Lung (tissue), 12 donors: Measurements from ENCODE around the gene PGM2L1. TPM values are rescaled to one million over a fixed set of nuclear protein-coding genes. Genes with fewer than 3 reads are reported as not detected.

Experiments
- ATAC-seq: fragments of 200-7000 bp; cut with Tn5 transposase; one replicate; pipeline ENCODE4 v1.9.1; 2020; ENCODE audit warnings: moderate number of reproducible peaks; ENCODE audit not compliant: insufficient read depth, low FRiP score
- DNase-seq, 3 donors: peaks; one replicate each; pipeline ENCODE4 v3.0.0-alpha.2; 2013 to 2017
- H3K27ac ChIP-seq, 2 donors: one replicate each; pipeline ENCODE4 v1.5.1; 2013; ENCODE audit warnings: mild to moderate bottlenecking in 2 of 2, moderate library complexity in 2 of 2, control low read depth in 1 of 2, inconsistent platforms in 1 of 2, low read depth in 1 of 2, low read length in 1 of 2
- H3K27me3 ChIP-seq, 3 donors: one replicate each; pipeline ENCODE4 v1.5.1; 2013; ENCODE audit warnings: low read length in 2 of 3; ENCODE audit not compliant: control insufficient read depth in 3 of 3, insufficient read depth in 3 of 3
- H3K36me3 ChIP-seq, 4 donors: one replicate each; pipeline ENCODE4 v1.5.1; 2013; ENCODE audit warnings: low read length in 4 of 4, mild to moderate bottlenecking in 1 of 4, moderate library complexity in 1 of 4; ENCODE audit not compliant: control insufficient read depth in 4 of 4, insufficient read depth in 4 of 4
- H3K4me1 ChIP-seq, 5 donors: one replicate each; pipeline ENCODE4 v1.5.1; 2013; ENCODE audit warnings: low read length in 5 of 5, mild to moderate bottlenecking in 2 of 5, moderate library complexity in 1 of 5; ENCODE audit not compliant: control insufficient read depth in 5 of 5, insufficient read depth in 5 of 5
- H3K4me3 ChIP-seq: one replicate; pipeline ENCODE4 v1.5.1; 2013; ENCODE audit warnings: mild to moderate bottlenecking, control low read depth, moderate library complexity
- H3K9ac ChIP-seq, 2 donors: one replicate each; pipeline ENCODE4 v1.5.1; 2013; ENCODE audit warnings: low read length in 2 of 2, control low read depth in 1 of 2; ENCODE audit not compliant: insufficient read depth in 1 of 2
- H3K9me3 ChIP-seq, 4 donors: one replicate each; pipeline ENCODE4 v1.5.1; 2013; ENCODE audit warnings: low read length in 3 of 4, mild to moderate bottlenecking in 1 of 4, moderate library complexity in 1 of 4; ENCODE audit not compliant: control insufficient read depth in 4 of 4, insufficient read depth in 3 of 4
- WGBS, 2 donors: extraction: QIAGEN DNeasy Blood & Tissue Kit; methylation state at CpG; one replicate each; pipeline ENCODE4 v1.1.7; 2013; 5-methylcytosine and 5-hydroxymethylcytosine counted together
- polyA plus RNA-seq, 2 donors: library from polyadenylated mRNA; stranded (reverse); fragments of 200-250 nt; gene quantifications; one replicate each; pipeline ENCODE4 v1.2.1, GENCODE V29; 2013
- total RNA-seq, 2 donors: library from RNA; depleted of rRNA in 1 of 2; stranded (reverse); fragments of >200 nt in 1 of 2; gene quantifications; one replicate each; pipeline ENCODE4 v1.2.1, GENCODE V29; 2014 to 2021
- TF ChIP-seq, protein P1 (sequence below): IDR thresholded peaks from 2 replicates; pipeline ENCODE4 v1.5.1; 2012; ENCODE audit warnings: mild to moderate bottlenecking; ENCODE audit errors: control extremely low read depth, extremely low read depth
- donor health status: control.
- donor health status: control.
- donor health status: Bipolar disorder and iron deficiency.
- donor health status: healthy.
- donor health status: DM: yes; HTN: yes; CAD: no.

The PGM2L1 gene
- total and polyA plus RNA-seq, 4 donors: 1.2 to 10.4 (median 5.1) TPM

DNA sequence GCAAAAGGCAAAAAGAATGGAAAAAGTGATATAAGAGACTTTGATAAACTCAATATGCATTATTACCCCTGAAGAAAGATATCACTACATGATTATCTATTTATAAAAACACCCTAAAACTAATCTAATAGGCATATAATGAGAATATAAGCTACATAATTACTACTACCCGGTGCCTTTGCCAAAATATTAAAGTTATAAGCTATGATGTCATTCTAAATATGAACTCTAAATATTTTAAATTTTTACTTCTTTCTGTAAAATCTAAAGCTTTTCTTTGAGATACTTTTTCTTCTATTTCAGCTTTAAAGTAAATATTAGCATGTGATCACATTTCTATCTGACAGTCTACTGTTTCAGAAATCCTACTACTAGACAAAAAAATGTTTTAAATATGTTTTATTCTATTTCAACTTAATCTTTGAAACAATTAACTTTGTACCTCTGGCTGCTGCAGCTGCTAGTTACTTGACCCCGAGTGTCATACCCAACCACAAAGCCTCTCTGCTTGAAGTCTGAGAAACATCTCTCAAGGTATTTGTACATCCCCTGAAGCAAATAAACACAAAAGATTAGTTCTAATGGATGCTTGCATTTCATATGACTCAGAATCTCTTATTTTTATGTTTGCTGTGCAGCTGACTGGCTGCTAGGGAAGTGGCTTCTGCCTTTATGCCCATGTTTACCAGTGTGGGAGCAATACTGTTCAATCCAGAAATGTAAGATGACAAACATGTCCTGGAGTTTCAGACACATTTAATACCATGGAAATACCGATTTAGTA is 26.8 kb downstream of the PGM2L1 start:
- no peak overlapping the region for H3K9ac ChIP-seq
- WGBS, 2 donors: 88 to 94% methylated on average over 3 of the region's 3 CpGs
- H3K9me3 ChIP-seq: no peaks in the 10 kb centered on the region
- H3K4me3 ChIP-seq: no peak overlapping the region
- ATAC-seq: no peak
- TF ChIP-seq, protein P1, sequence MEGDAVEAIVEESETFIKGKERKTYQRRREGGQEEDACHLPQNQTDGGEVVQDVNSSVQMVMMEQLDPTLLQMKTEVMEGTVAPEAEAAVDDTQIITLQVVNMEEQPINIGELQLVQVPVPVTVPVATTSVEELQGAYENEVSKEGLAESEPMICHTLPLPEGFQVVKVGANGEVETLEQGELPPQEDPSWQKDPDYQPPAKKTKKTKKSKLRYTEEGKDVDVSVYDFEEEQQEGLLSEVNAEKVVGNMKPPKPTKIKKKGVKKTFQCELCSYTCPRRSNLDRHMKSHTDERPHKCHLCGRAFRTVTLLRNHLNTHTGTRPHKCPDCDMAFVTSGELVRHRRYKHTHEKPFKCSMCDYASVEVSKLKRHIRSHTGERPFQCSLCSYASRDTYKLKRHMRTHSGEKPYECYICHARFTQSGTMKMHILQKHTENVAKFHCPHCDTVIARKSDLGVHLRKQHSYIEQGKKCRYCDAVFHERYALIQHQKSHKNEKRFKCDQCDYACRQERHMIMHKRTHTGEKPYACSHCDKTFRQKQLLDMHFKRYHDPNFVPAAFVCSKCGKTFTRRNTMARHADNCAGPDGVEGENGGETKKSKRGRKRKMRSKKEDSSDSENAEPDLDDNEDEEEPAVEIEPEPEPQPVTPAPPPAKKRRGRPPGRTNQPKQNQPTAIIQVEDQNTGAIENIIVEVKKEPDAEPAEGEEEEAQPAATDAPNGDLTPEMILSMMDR: no peak
- no peak for DNase-seq
- no peaks in the 10 kb centered on the region for H3K27me3 ChIP-seq
- no peak overlapping the region for H3K27ac ChIP-seq
- H3K4me1 ChIP-seq: no peaks in the 10 kb centered on the region
- peaks cover 0 to 11% (median 2%) of the 10 kb centered on the region in 4 donors for H3K36me3 ChIP-seq

DNA sequence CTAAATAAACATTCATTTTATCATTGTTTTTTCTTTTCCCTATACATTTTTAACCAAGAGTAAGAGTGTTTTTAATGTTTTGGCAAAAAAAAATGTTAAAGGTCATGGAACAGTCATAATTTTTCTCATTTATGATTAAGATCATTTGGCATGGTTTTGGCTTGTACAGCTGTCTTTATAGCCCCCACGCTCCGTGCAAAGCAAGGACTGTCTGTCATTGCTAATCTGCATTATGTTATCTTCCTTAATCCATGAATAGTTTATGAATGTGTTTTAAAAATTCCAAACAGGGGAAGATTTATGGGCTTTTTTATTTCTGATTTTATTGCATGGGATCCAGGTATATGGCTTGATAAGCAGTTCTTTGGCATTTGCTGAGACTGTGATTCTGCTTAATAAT is 28.1 kb downstream of the PGM2L1 start:
- no peaks in the 10 kb centered on the region for H3K9me3 ChIP-seq
- H3K27ac ChIP-seq: no peak overlapping the region
- H3K9ac ChIP-seq: no peak overlapping the region
- no peak for ATAC-seq
- H3K4me1 ChIP-seq: no peaks in the 10 kb centered on the region
- H3K4me3 ChIP-seq: no peak overlapping the region
- no peaks in the 10 kb centered on the region for H3K27me3 ChIP-seq
- 96 to 98% methylated on average over 2 of the region's 2 CpGs for WGBS, 2 donors
- H3K36me3 ChIP-seq: peaks cover 0 to 11% (median 2%) of the 10 kb centered on the region in 4 donors
- TF ChIP-seq, protein P1: no peak
- DNase-seq: no peak

DNA sequence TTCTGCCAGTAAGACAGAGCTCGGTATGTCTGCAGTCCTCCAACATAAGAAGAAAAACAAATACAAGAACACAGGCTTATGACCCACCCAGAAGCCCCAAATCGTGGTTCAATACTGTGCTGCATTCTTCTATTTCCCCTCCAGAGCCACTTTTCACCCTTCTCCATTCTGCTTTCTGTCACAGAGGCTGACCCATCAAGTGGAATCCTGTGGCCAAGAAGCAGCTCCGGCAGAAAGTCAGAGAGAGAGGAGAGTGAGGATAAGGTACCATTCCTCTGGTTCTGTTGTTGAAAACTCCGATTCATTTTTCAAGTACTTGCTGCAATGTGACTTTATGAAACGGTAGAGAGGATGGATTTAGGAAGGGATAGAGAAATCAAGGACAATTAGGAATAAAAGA is 30.4 kb downstream of the PGM2L1 start:
- 84 to 91% methylated on average over 5 of the region's 5 CpGs for WGBS, 2 donors

More for the DNA sequence above, 30.4 kb downstream of the PGM2L1 start:
- TF ChIP-seq, protein P1: no peak
- no peak overlapping the region for H3K27ac ChIP-seq
- H3K27me3 ChIP-seq: no peaks in the 10 kb centered on the region
- H3K9me3 ChIP-seq: no peaks in the 10 kb centered on the region
- H3K4me3 ChIP-seq: no peak overlapping the region
- H3K36me3 ChIP-seq: peaks cover 0 to 7% (median 2%) of the 10 kb centered on the region in 4 donors
- H3K9ac ChIP-seq: no peak overlapping the region
- no peaks in the 10 kb centered on the region for H3K4me1 ChIP-seq
- DNase-seq (no peak), ATAC-seq (no peak)
